Measurements from ENCODE around the gene IFNL2. TPM values are rescaled to one million over a fixed set of nuclear protein-coding genes. Genes with fewer than 3 reads are reported as not detected.

IFNL2 gene
- total and polyA plus RNA-seq, 7 experiments from 2014 or later: not detected

- Mint-ChIP-seq H3K36me3 (no peaks in the 10 kb centered on the region), H3K4me3 (no peak overlapping the region), H3K4me1 (peaks cover 0 to 21% (median 3%) of the 10 kb centered on the region in 7 donors), H3K9me3 (peaks cover 0 to 3% (median 0%) of the 10 kb centered on the region in 11 donors), H3K27me3 (peaks cover 0 to 24% (median 6%) of the 10 kb centered on the region in 5 donors), H3K27ac (no peak overlapping the region)
- ChIA-PET CTCF (no interaction called here), POLR2A (no interaction called here)
- peaks cover 0 to 8% of the 10 kb centered on the region in 2 donors for H3K4me1 ChIP-seq (ENCODE audit: control insufficient read depth in 2 of 2, insufficient read depth in 2 of 2, low read length in 2 of 2)
- H3K27ac ChIP-seq (ENCODE audit: low read depth, low read length): no peak overlapping the region
- H3K36me3 ChIP-seq (ENCODE audit: control insufficient read depth in 2 of 3, insufficient read depth in 3 of 3, low read length in 3 of 3): no peaks in the 10 kb centered on the region
- ATAC-seq (no peak), DNase-seq (no peak)
- no peaks in the 10 kb centered on the region for H3K9me3 ChIP-seq (ENCODE audit: control insufficient read depth in 2 of 3, low read length in 3 of 3)
- intact Hi-C loops (cut with micrococcal nuclease): no loop called here
- no peaks in the 10 kb centered on the region for H3K27me3 ChIP-seq (ENCODE audit: control insufficient read depth in 2 of 2, insufficient read depth in 2 of 2, low read length in 2 of 2)
- no peak overlapping the region for H3K4me3 ChIP-seq (ENCODE audit: low read length)
Measured at GRCh38 chr19:39293394-39293793, 25.2 kb downstream of the IFNL2 start.

GRCh38 chr19:39296055-39296645 lies 28.0 kb downstream of the IFNL2 start, which contains the start of gene IFNL1:
TSS of gene IFNL1 (plus strand) at chr19:39296407. CDS start at chr19:39296422, 15 bp downstream.
- Histone ChIP-seq H3K4me3 (ENCODE audit: low read length) (no peak within 1 kb of the TSS), H3K4me1 (ENCODE audit: control insufficient read depth in 2 of 2, insufficient read depth in 2 of 2, low read length in 2 of 2) (peaks cover 0 to 13% of the 10 kb centered on the region in 2 donors), H3K27me3 (ENCODE audit: control insufficient read depth in 2 of 2, insufficient read depth in 2 of 2, low read length in 2 of 2) (no peaks in the 10 kb centered on the region), H3K36me3 (ENCODE audit: control insufficient read depth in 2 of 3, insufficient read depth in 3 of 3, low read length in 3 of 3) (no peaks in the 10 kb centered on the region), H3K27ac (ENCODE audit: low read depth, low read length) (no peak within 1 kb of the TSS), H3K9me3 (ENCODE audit: control insufficient read depth in 2 of 3, low read length in 3 of 3) (no peaks in the 10 kb centered on the region)
- no peaks in the 10 kb centered on the region for H3K9me3 Mint-ChIP-seq
- peaks cover 0 to 8% (median 4%) of the 10 kb centered on the region in 5 donors for H3K27me3 Mint-ChIP-seq
- DNase-seq (no peak), ATAC-seq (no peak)
- H3K4me3 Mint-ChIP-seq: no peak within 1 kb of the TSS
- intact Hi-C loops (cut with micrococcal nuclease): no loop called here
- H3K27ac Mint-ChIP-seq: peak within 1 kb of the TSS in 2 of 9 donors; percentile 13 to 47
- no peaks in the 10 kb centered on the region for H3K36me3 Mint-ChIP-seq
- CTCF ChIA-PET: no interaction called here
- H3K4me1 Mint-ChIP-seq: peaks cover 0 to 30% (median 7%) of the 10 kb centered on the region in 7 donors
- POLR2A ChIA-PET: no interaction called here

GRCh38 chr19:39296906-39297305 lies 28.7 kb downstream of the IFNL2 start:
- peaks cover 0 to 13% of the 10 kb centered on the region in 2 donors for H3K4me1 ChIP-seq (ENCODE audit: control insufficient read depth in 2 of 2, insufficient read depth in 2 of 2, low read length in 2 of 2)
- no peaks in the 10 kb centered on the region for H3K36me3 Mint-ChIP-seq
- ATAC-seq (no peak), DNase-seq (no peak)
- peaks cover 0 to 6% (median 3%) of the 10 kb centered on the region in 5 donors for H3K27me3 Mint-ChIP-seq
- POLR2A ChIA-PET: no interaction called here
- CTCF ChIA-PET: interaction anchor here (0.6 kb wide), 1 partner anchor 225 kb away, joined by 3 read pairs; no protein-coding TSS in a partner anchor
- H3K4me1 Mint-ChIP-seq: peaks cover 0 to 30% (median 7%) of the 10 kb centered on the region in 7 donors
- H3K36me3 ChIP-seq (ENCODE audit: control insufficient read depth in 2 of 3, insufficient read depth in 3 of 3, low read length in 3 of 3): no peaks in the 10 kb centered on the region
- no peak overlapping the region for H3K4me3 Mint-ChIP-seq
- H3K4me3 ChIP-seq (ENCODE audit: low read length): no peak overlapping the region
- H3K27ac ChIP-seq (ENCODE audit: low read depth, low read length): no peak overlapping the region
- H3K9me3 Mint-ChIP-seq: no peaks in the 10 kb centered on the region
- intact Hi-C loops (cut with micrococcal nuclease): no loop called here
- peak overlapping the region in 2 of 9 donors; percentile 13 to 47 for H3K27ac Mint-ChIP-seq
- no peaks in the 10 kb centered on the region for H3K27me3 ChIP-seq (ENCODE audit: control insufficient read depth in 2 of 2, insufficient read depth in 2 of 2, low read length in 2 of 2)
- no peaks in the 10 kb centered on the region for H3K9me3 ChIP-seq (ENCODE audit: control insufficient read depth in 2 of 3, low read length in 3 of 3)

GRCh38 chr19:39297931-39298634 lies 29.9 kb downstream of the IFNL2 start:
- peaks cover 0 to 30% (median 7%) of the 10 kb centered on the region in 7 donors for H3K4me1 Mint-ChIP-seq
- Histone ChIP-seq H3K27me3 (ENCODE audit: control insufficient read depth in 2 of 2, insufficient read depth in 2 of 2, low read length in 2 of 2) (no peaks in the 10 kb centered on the region), H3K4me1 (ENCODE audit: control insufficient read depth in 2 of 2, insufficient read depth in 2 of 2, low read length in 2 of 2) (peaks cover 0 to 13% of the 10 kb centered on the region in 2 donors), H3K27ac (ENCODE audit: low read depth, low read length) (no peak overlapping the region), H3K4me3 (ENCODE audit: low read length) (peak overlapping the region; percentile 3), H3K36me3 (ENCODE audit: control insufficient read depth in 2 of 3, insufficient read depth in 3 of 3, low read length in 3 of 3) (no peaks in the 10 kb centered on the region), H3K9me3 (ENCODE audit: control insufficient read depth in 2 of 3, low read length in 3 of 3) (no peaks in the 10 kb centered on the region)
- POLR2A ChIA-PET: no interaction called here
- DNase-seq: peak in 2 of 9 donors; percentile 30 to 51
- CTCF ChIA-PET: no interaction called here
- intact Hi-C loops (cut with micrococcal nuclease): no loop called here
- peaks cover 0 to 5% (median 2%) of the 10 kb centered on the region in 5 donors for H3K27me3 Mint-ChIP-seq
- H3K36me3 Mint-ChIP-seq: no peaks in the 10 kb centered on the region
- H3K27ac Mint-ChIP-seq: peak overlapping the region in 1 of 9 donors; percentile 77
- no peaks in the 10 kb centered on the region for H3K9me3 Mint-ChIP-seq
- peak overlapping the region in 2 of 10 donors; percentile 6 to 62 for H3K4me3 Mint-ChIP-seq
- ATAC-seq: peak; percentile 90

- no peak for DNase-seq
- H3K27me3 ChIP-seq (ENCODE audit: control insufficient read depth in 2 of 2, insufficient read depth in 2 of 2, low read length in 2 of 2): no peaks in the 10 kb centered on the region
- no peaks in the 10 kb centered on the region for H3K9me3 Mint-ChIP-seq
- no peaks in the 10 kb centered on the region for H3K9me3 ChIP-seq (ENCODE audit: control insufficient read depth in 2 of 3, low read length in 3 of 3)
- intact Hi-C loops (cut with micrococcal nuclease): no loop called here
- no peak overlapping the region for H3K27ac ChIP-seq (ENCODE audit: low read depth, low read length)
- H3K4me1 ChIP-seq (ENCODE audit: control insufficient read depth in 2 of 2, insufficient read depth in 2 of 2, low read length in 2 of 2): peaks cover 0 to 13% of the 10 kb centered on the region in 2 donors
- CTCF ChIA-PET: no interaction called here
- no peak overlapping the region for H3K4me3 Mint-ChIP-seq
- H3K27me3 Mint-ChIP-seq: peaks cover 0 to 4% (median 2%) of the 10 kb centered on the region in 5 donors
- no peak overlapping the region for H3K4me3 ChIP-seq (ENCODE audit: low read length)
- H3K36me3 ChIP-seq (ENCODE audit: control insufficient read depth in 2 of 3, insufficient read depth in 3 of 3, low read length in 3 of 3): no peaks in the 10 kb centered on the region
- POLR2A ChIA-PET: interaction anchor here (0.5 kb wide), 1 partner anchor 176 kb away, joined by 4 read pairs; no protein-coding TSS in a partner anchor
- no peaks in the 10 kb centered on the region for H3K36me3 Mint-ChIP-seq
- ATAC-seq: peak; percentile 21
- H3K27ac Mint-ChIP-seq: peak overlapping the region in 1 of 9 donors; percentile 29
- peaks cover 0 to 30% (median 7%) of the 10 kb centered on the region in 7 donors for H3K4me1 Mint-ChIP-seq
Measured at GRCh38 chr19:39299404-39299803, 31.2 kb downstream of the IFNL2 start.

- Mint-ChIP-seq H3K9me3 (no peaks in the 10 kb centered on the region), H3K4me3 (peak overlapping the region in 1 of 10 donors; percentile 29), H3K4me1 (peaks cover 0 to 30% (median 7%) of the 10 kb centered on the region in 7 donors), H3K36me3 (no peaks in the 10 kb centered on the region), H3K27me3 (peaks cover 0 to 5% (median 2%) of the 10 kb centered on the region in 5 donors), H3K27ac (peak overlapping the region in 1 of 9 donors; percentile 43)
- no peaks in the 10 kb centered on the region for H3K36me3 ChIP-seq (ENCODE audit: control insufficient read depth in 2 of 3, insufficient read depth in 3 of 3, low read length in 3 of 3)
- POLR2A ChIA-PET: interaction anchor here (0.5 to 1.3 kb wide), 2 partner anchors 33 to 177 kb away, joined by 3 to 4 read pairs; no protein-coding TSS in a partner anchor
- peaks cover 0 to 13% of the 10 kb centered on the region in 2 donors for H3K4me1 ChIP-seq (ENCODE audit: control insufficient read depth in 2 of 2, insufficient read depth in 2 of 2, low read length in 2 of 2)
- no peak overlapping the region for H3K27ac ChIP-seq (ENCODE audit: low read depth, low read length)
- intact Hi-C loops (cut with micrococcal nuclease): no loop called here
- no peak for ATAC-seq
- no peak for DNase-seq
- CTCF ChIA-PET: no interaction called here
- no peaks in the 10 kb centered on the region for H3K27me3 ChIP-seq (ENCODE audit: control insufficient read depth in 2 of 2, insufficient read depth in 2 of 2, low read length in 2 of 2)
- no peaks in the 10 kb centered on the region for H3K9me3 ChIP-seq (ENCODE audit: control insufficient read depth in 2 of 3, low read length in 3 of 3)
- no peak overlapping the region for H3K4me3 ChIP-seq (ENCODE audit: low read length)
Measured at GRCh38 chr19:39299832-39300231, 31.6 kb downstream of the IFNL2 start.
